HCT116 (cell line): ENCODE results near the gene CHST8. TPM values are rescaled to one million over a fixed set of nuclear protein-coding genes. Genes with fewer than 3 reads are reported as not detected.

ENCODE experiments used
- ATAC-seq: fragments of 200-7000 bp; cut with Tn5 transposase; 2 replicates; pipeline ENCODE4 v1.9.1; 2020; ENCODE audit warnings: mild to moderate bottlenecking, moderate library complexity
- BruUV-seq: library from RNA; stranded (reverse); fragments of 400-500 nt; replicated peaks from 2 replicates; lab custom pipeline; 2021; lab: Mats Ljungman, UMichigan
- CTCF ChIA-PET: fragments of 300-600 bp; sonication (Branson Sonifier 250); formaldehyde crosslinking; loops from one replicate; lab custom pipeline; 2021; ENCODE audit warnings: antibody characterized with exemption; lab: Charles Lee
- POLR2A ChIA-PET: fragments of 300-600, 350-600 bp; sonication (Branson Sonifier 250); formaldehyde crosslinking; loops from one replicate; lab custom pipeline; 2021; ENCODE audit warnings: antibody characterized with exemption; lab: Charles Lee
- RAD21 ChIA-PET, 2 experiments: fragments of 300-600 bp; sonication (Branson Sonifier 250); formaldehyde crosslinking; loops; one replicate each; lab custom pipeline; 2023; ENCODE audit warnings: low total read pairs in 2 of 2; ENCODE audit not compliant: uncharacterized antibody in 2 of 2, unreplicated experiment in 2 of 2, low non-redundant PET in 1 of 2; lab: Charles Lee
- DNase-seq: peaks from one replicate; pipeline ENCODE4 v3.0.0-alpha.2; 2010; ENCODE audit warnings: low read depth, low spot score
- H2AFZ ChIP-seq: fragments of 200-600 bp; shearing (Covaris generic), sonication (generic); 2 replicates; pipeline ENCODE4 v1.6.1; 2017; ENCODE audit warnings: low read depth, mixed run types, mixed read lengths, antibody characterized with exemption, low read length; ENCODE audit not compliant: poor library complexity, severe bottlenecking
- H3K27ac ChIP-seq: 2 replicates; pipeline ENCODE4 v1.5.1; 2012; ENCODE audit warnings: low read depth, low read length
- H3K27me3 ChIP-seq: fragments of 200-600 bp; sonication (generic); 2 replicates; pipeline ENCODE4 v1.6.1; 2016; ENCODE audit warnings: mixed run types, low read length, mixed read lengths; ENCODE audit not compliant: insufficient read depth
- H3K36me3 ChIP-seq, 2 experiments: fragments of 200-500 bp in 1 of 2; fragments of 200-600 bp in 1 of 2; sonication (Bioruptor generic) in 1 of 2; sonication (generic) in 1 of 2; 2 replicates each; pipeline versions ENCODE4 v1.5.1 to v1.6.1; 2014 to 2016; ENCODE audit warnings: low read length in 2 of 2, inconsistent platforms in 1 of 2, mixed read lengths in 1 of 2, mixed run types in 1 of 2; ENCODE audit not compliant: insufficient read depth in 2 of 2, control insufficient read depth in 1 of 2
- H3K4me1 ChIP-seq, 2 experiments: fragments of 200-600 bp in 1 of 2; sonication (generic) in 1 of 2; 2 replicates each; pipeline versions ENCODE4 v1.5.1 to v1.6.1; 2012 to 2017; ENCODE audit warnings: low read length in 2 of 2, inconsistent platforms in 1 of 2, mild to moderate bottlenecking in 1 of 2, mixed read lengths in 1 of 2, mixed run types in 1 of 2, moderate library complexity in 1 of 2; ENCODE audit not compliant: insufficient read depth in 2 of 2, control insufficient read depth in 1 of 2
- H3K4me2 ChIP-seq: fragments of 200-600 bp; sonication (generic); 2 replicates; pipeline ENCODE4 v1.6.1; 2017; ENCODE audit warnings: mixed run types, low read length, mixed read lengths
- H3K4me3 ChIP-seq, 2 experiments: fragments of 200-600 bp in 1 of 2; sonication (generic) in 1 of 2; replicated peaks in 1 of 2; 2 replicates each; pipeline ENCODE4 v1.5.1; 2011 to 2016; ENCODE audit warnings: low read length in 2 of 2, control low read depth in 1 of 2, low read depth in 1 of 2, mild to moderate bottlenecking in 1 of 2, mixed read lengths in 1 of 2, mixed run types in 1 of 2
- H3K79me2 ChIP-seq: fragments of 200-600 bp; sonication (generic); 2 replicates; pipeline ENCODE4 v1.6.1; 2017; ENCODE audit warnings: mild to moderate bottlenecking, mixed run types, low read length, moderate library complexity, mixed read lengths; ENCODE audit not compliant: insufficient read depth
- H3K9ac ChIP-seq: fragments of 200-600 bp; sonication (generic); 2 replicates; pipeline ENCODE4 v1.6.1; 2016; ENCODE audit warnings: low read length, mixed read lengths
- H3K9me2 ChIP-seq: fragments of 200-600 bp; sonication (generic), shearing (Covaris generic); 2 replicates; pipeline ENCODE4 v1.6.1; 2017; ENCODE audit warnings: mixed run types, mild to moderate bottlenecking, moderate library complexity; ENCODE audit not compliant: insufficient read depth
- H3K9me3 ChIP-seq, 2 experiments: fragments of 200-500 bp in 1 of 2; fragments of 200-600 bp in 1 of 2; sonication (Bioruptor generic) in 1 of 2; sonication (generic) in 1 of 2; 2 replicates each; pipeline ENCODE4 v1.6.1; 2014 to 2017; ENCODE audit warnings: low read length in 2 of 2, mixed read lengths in 2 of 2, inconsistent platforms in 1 of 2, low read depth in 1 of 2, mild to moderate bottlenecking in 1 of 2, mixed run types in 1 of 2, moderate library complexity in 1 of 2; ENCODE audit not compliant: control insufficient read depth in 1 of 2, insufficient read depth in 1 of 2
- H4K20me1 ChIP-seq: fragments of 200-600 bp; sonication (generic), shearing (Covaris generic); 2 replicates; pipeline ENCODE4 v1.6.1; 2017; ENCODE audit warnings: mixed run types, mild to moderate bottlenecking, moderate library complexity; ENCODE audit not compliant: insufficient read depth
- CBX3 ChIP-seq: IDR thresholded peaks from 2 replicates; pipeline ENCODE4 v1.6.1; 2012; ENCODE audit warnings: low read depth
- EZH2 ChIP-seq: fragments of 200-600 bp; sonication (generic); IDR thresholded peaks from 2 replicates; pipeline ENCODE4 v1.6.1; 2017; ENCODE audit warnings: antibody characterized with exemption, mixed run types
- YY1 ChIP-seq: IDR thresholded peaks from 2 replicates; pipeline ENCODE4 v1.6.1; 2011; ENCODE audit warnings: low read length, low read depth, moderate library complexity, mild to moderate bottlenecking; ENCODE audit not compliant: insufficient replicate concordance; ENCODE audit errors: extremely low read depth
- intact Hi-C: fragments of 100-400 bp; cut with micrococcal nuclease; formaldehyde crosslinking; loops from 2 replicates; pipeline ENCODE4 v1.10.0; 2022
- total RNA-seq: library from RNA; stranded (reverse); gene quantifications from one replicate; pipeline ENCODE4 v1.2.1, GENCODE V29; 2021; ENCODE audit not compliant: unreplicated experiment
- TF ChIP-seq, protein P1 (sequence below), 3 experiments: fragments of 200-600 bp in 1 of 3; sonication (generic) in 1 of 3; IDR thresholded peaks in 2 of 3; conservative IDR thresholded peaks in 1 of 3; 2 replicates each; pipeline ENCODE4 v1.5.1; 2012 to 2017; ENCODE audit warnings: low read depth in 2 of 3, low read length in 2 of 3, antibody characterized with exemption in 1 of 3, borderline replicate concordance in 1 of 3, control low read depth in 1 of 3, mild to moderate bottlenecking in 1 of 3, mixed read lengths in 1 of 3, mixed run types in 1 of 3, moderate library complexity in 1 of 3; ENCODE audit not compliant: insufficient read depth in 1 of 3

Gene CHST8
- total RNA-seq, 1 experiment from 2014 or later, result not detected

- TF ChIP-seq YY1, result no peak
Observed at GRCh38 chr19:33811736-33812387, 190.1 kb downstream of the CHST8 start (continued).

GRCh38 chr19:33812388-33813330 is 190.9 kb downstream of the CHST8 start:
- no peaks in the 10 kb centered on the region for H4K20me1 ChIP-seq
- CTCF ChIA-PET, result interaction anchor here (1.0 kb wide), 1 partner anchor 15 kb away, joined by 3 read pairs; no protein-coding TSS in a partner anchor
- no peaks in the 10 kb centered on the region for H3K27me3 ChIP-seq
- no TSS peak for BruUV-seq
- no peak overlapping the region for H3K4me3 ChIP-seq
- H3K79me2 ChIP-seq, result no peaks in the 10 kb centered on the region
- H3K9me2 ChIP-seq, result no peaks in the 10 kb centered on the region
- no peak for TF ChIP-seq CBX3
- TF ChIP-seq, protein P1, sequence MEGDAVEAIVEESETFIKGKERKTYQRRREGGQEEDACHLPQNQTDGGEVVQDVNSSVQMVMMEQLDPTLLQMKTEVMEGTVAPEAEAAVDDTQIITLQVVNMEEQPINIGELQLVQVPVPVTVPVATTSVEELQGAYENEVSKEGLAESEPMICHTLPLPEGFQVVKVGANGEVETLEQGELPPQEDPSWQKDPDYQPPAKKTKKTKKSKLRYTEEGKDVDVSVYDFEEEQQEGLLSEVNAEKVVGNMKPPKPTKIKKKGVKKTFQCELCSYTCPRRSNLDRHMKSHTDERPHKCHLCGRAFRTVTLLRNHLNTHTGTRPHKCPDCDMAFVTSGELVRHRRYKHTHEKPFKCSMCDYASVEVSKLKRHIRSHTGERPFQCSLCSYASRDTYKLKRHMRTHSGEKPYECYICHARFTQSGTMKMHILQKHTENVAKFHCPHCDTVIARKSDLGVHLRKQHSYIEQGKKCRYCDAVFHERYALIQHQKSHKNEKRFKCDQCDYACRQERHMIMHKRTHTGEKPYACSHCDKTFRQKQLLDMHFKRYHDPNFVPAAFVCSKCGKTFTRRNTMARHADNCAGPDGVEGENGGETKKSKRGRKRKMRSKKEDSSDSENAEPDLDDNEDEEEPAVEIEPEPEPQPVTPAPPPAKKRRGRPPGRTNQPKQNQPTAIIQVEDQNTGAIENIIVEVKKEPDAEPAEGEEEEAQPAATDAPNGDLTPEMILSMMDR (IDR thresholded peaks at IDR 0.05 in 2 of 3, conservative IDR thresholded peaks at IDR 0.05 in 1 of 3; ENCODE audit: borderline replicate concordance in 1 of 3, insufficient read depth in 1 of 3, low read depth in 2 of 3, low read length in 2 of 3), result 0 out of 6 replicates have a peak, but pooled peaks of 1 of the 3 experiments have one; percentile 3
- TF ChIP-seq EZH2, result no peak
- TF ChIP-seq, all 23 proteins: peak for 1
- H3K9ac ChIP-seq, result no peak overlapping the region
- intact Hi-C loops, result no loop called here
- no peak overlapping the region for H2AFZ ChIP-seq
- no peak overlapping the region for H3K27ac ChIP-seq
- no peaks in the 10 kb centered on the region for H3K9me3 ChIP-seq
- H3K36me3 ChIP-seq, result no peaks in the 10 kb centered on the region; a peak in 1 of 4 replicates
- peaks cover 0 to 7% of the 10 kb centered on the region in 2 experiments; a peak in 2 of 4 replicates for H3K4me1 ChIP-seq
- POLR2A ChIA-PET, result no interaction called here
- no peak overlapping the region for H3K4me2 ChIP-seq
- no peak for DNase-seq
- RAD21 ChIA-PET, result interaction anchor here in 1 of 2 experiments (0.6 kb wide), 1 partner anchor 252 kb away, joined by 4 read pairs; no protein-coding TSS in a partner anchor
- ATAC-seq, result no peak
